CD4-positive, CD25-positive, alpha-beta regulatory T cell (primary cell): ENCODE results near the gene FRMD4B. TPM values are rescaled to one million over a fixed set of nuclear protein-coding genes. Genes with fewer than 3 reads are reported as not detected.
A peak's percentile ranks its signal among the peaks of the same experiment; 100 is the strongest.

Source experiments
- ATAC-seq, 2 donors: fragments of 150-1000 bp; cut with Tn5 transposase; one replicate each; pipeline ENCODE4 v1.10.0; 2021; ENCODE audit warnings: low read depth in 2 of 2, moderate number of reproducible peaks in 2 of 2, moderate library complexity in 1 of 2
- DNase-seq, 3 donors: peaks; one replicate each; pipeline versions ENCODE4 v3.0.0 to v3.0.0-alpha.2; 2012 to 2022; ENCODE audit warnings: mixed read lengths in 1 of 3
- H3K27ac ChIP-seq: one replicate; pipeline ENCODE4 v1.7.0; 2013; ENCODE audit warnings: mild to moderate bottlenecking, low read length; ENCODE audit not compliant: insufficient read depth, poor library complexity, severe bottlenecking
- H3K27me3 ChIP-seq: one replicate; pipeline ENCODE4 v1.7.0; 2013; ENCODE audit warnings: low read length; ENCODE audit not compliant: control insufficient read depth, insufficient read depth
- H3K36me3 ChIP-seq: one replicate; pipeline ENCODE4 v1.7.0; 2013; ENCODE audit warnings: mild to moderate bottlenecking, low read length, moderate library complexity; ENCODE audit not compliant: control insufficient read depth, insufficient read depth
- H3K4me1 ChIP-seq: 2 replicates; pipeline ENCODE4 v1.7.0; 2013; ENCODE audit warnings: mild to moderate bottlenecking, low read length; ENCODE audit not compliant: insufficient read depth, control insufficient read depth, poor library complexity, severe bottlenecking
- H3K4me3 ChIP-seq: one replicate; pipeline ENCODE4 v1.7.0; 2013; ENCODE audit warnings: low read depth, mild to moderate bottlenecking, low read length, moderate library complexity
- H3K9me3 ChIP-seq, 2 experiments: 1 replicate in 1 of 2; 2 replicates in 1 of 2; pipeline ENCODE4 v1.7.0; 2013; ENCODE audit warnings: low read length in 2 of 2, mild to moderate bottlenecking in 1 of 2, moderate library complexity in 1 of 2; ENCODE audit not compliant: control insufficient read depth in 2 of 2
- H3K27ac Mint-ChIP-seq, 3 donors: one replicate each; pipeline ENCODE4 v1.8.0; 2020 to 2022; ENCODE audit warnings: mild to moderate bottlenecking in 3 of 3, mixed read lengths in 3 of 3, moderate library complexity in 2 of 3
- H3K27me3 Mint-ChIP-seq: one replicate; pipeline ENCODE4 v1.8.0; 2022; ENCODE audit warnings: mild to moderate bottlenecking, mixed read lengths
- H3K36me3 Mint-ChIP-seq: one replicate; pipeline ENCODE4 v1.8.0; 2020; ENCODE audit warnings: mixed read lengths
- H3K4me1 Mint-ChIP-seq, 4 donors: one replicate each; pipeline ENCODE4 v1.8.0; 2020 to 2022; ENCODE audit warnings: mixed read lengths in 4 of 4, mild to moderate bottlenecking in 1 of 4
- H3K4me3 Mint-ChIP-seq, 4 donors: one replicate each; pipeline ENCODE4 v1.8.0; 2020 to 2022; ENCODE audit warnings: mild to moderate bottlenecking in 4 of 4, mixed read lengths in 4 of 4, moderate library complexity in 3 of 4
- H3K9me3 Mint-ChIP-seq, 7 donors: one replicate each; pipeline ENCODE4 v1.8.0; 2020 to 2022; ENCODE audit warnings: mixed read lengths in 7 of 7, mild to moderate bottlenecking in 3 of 7, moderate library complexity in 2 of 7
- polyA plus RNA-seq, 4 donors: library from polyadenylated mRNA; unstranded; fragments of 300-500 nt; fragmentation: Illumina TruSeq; gene quantifications; one replicate each; pipeline ENCODE4 v1.2.3, GENCODE V29; 2021
- total RNA-seq: library from RNA; stranded (reverse); gene quantifications from one replicate; pipeline ENCODE4 v1.2.3, GENCODE V29; 2022

The FRMD4B gene
- total and polyA plus RNA-seq, 5 donors from 2014 or later: 8.6 to 54.7 (median 9.8) TPM

DNA sequence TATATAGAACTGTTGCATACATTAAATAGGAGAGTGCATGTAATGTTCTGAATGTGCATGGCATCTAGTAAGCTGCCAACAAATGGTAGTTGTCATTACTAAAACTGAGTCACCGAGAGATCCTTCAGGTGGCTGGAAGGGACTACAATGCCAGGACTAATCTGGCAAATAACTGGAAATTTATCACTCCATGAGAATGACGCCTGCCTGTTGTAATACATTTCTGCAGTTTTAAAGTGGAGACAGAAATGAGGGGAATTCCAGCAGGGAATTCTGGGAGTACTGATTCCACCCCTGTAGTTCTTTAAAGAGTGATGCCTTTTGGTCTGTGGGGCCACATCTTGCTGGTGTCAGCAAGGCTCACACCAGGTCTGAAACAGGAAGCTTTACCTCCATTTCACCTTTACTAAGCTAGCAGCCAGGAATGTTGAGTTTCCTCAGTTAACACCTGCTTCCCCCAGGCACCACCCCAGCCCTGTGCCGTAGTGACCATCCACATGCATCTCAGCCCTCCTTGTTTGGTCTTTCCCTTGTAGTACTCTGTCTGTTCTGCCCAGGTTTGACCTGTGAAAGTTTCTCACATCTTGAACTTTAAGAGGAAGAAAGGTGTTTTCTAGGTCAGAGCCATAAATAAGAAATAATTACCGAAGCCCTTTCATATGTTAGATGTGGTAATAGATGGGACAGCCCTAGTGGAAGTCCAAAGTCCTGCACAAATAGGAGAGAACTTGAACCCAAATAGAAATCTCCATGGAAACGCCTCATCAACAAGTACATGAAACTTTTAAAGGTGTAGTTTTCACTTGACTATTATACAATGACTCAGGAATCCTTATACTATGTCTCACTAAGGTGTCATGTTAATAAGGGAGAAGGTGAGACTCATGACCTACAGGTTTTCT is 206.8 kb downstream of the FRMD4B start:
- H3K4me1 ChIP-seq: peaks cover 13% of the 10 kb centered on the region
- DNase-seq (no peak), ATAC-seq (no peak)
- peak overlapping the region; percentile 52 to 65 (median 61) for H3K27ac Mint-ChIP-seq
- H3K9me3 ChIP-seq: no peaks in the 10 kb centered on the region
- peaks cover 12 to 31% (median 18%) of the 10 kb centered on the region in 4 donors for H3K4me1 Mint-ChIP-seq
- H3K36me3 ChIP-seq: peaks cover 69% of the 10 kb centered on the region
- H3K27ac ChIP-seq: peak overlapping the region; percentile 28
- H3K27me3 ChIP-seq: no peaks in the 10 kb centered on the region
- no peaks in the 10 kb centered on the region for H3K9me3 Mint-ChIP-seq
- H3K27me3 Mint-ChIP-seq: no peaks in the 10 kb centered on the region
- H3K4me3 Mint-ChIP-seq: peak overlapping the region in 1 of 4 donors; percentile 45
- H3K36me3 Mint-ChIP-seq: peaks cover 52% of the 10 kb centered on the region
- peak overlapping the region; percentile 10 for H3K4me3 ChIP-seq

DNA sequence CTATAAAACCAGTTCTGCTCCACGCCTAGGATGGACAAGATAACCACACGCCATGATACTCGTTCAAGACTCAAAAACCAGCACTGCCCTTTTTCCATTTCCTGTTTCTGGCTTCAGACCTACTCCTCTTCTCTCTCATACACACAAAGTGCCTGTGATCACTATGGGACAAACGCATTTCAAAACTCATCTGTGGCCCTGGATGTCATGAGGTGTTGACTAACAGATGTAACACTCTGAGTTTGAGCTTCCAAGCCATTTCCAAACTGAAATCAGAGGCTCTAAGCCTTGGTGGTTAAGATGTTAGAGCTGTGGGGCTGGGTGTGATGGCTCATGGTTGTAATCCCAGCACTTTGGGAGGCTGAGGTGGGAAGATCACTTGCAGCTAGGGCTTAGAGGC is 207.8 kb downstream of the FRMD4B start:
- Mint-ChIP-seq H3K9me3 (no peaks in the 10 kb centered on the region), H3K27me3 (no peaks in the 10 kb centered on the region), H3K27ac (peak overlapping the region in 1 of 3 donors; percentile 74), H3K4me1 (peaks cover 12 to 30% (median 18%) of the 10 kb centered on the region in 4 donors), H3K36me3 (peaks cover 56% of the 10 kb centered on the region), H3K4me3 (no peak overlapping the region)
- no peak overlapping the region for H3K27ac ChIP-seq
- H3K9me3 ChIP-seq: no peaks in the 10 kb centered on the region
- H3K4me3 ChIP-seq: no peak overlapping the region
- no peak for ATAC-seq
- no peak for DNase-seq
- no peaks in the 10 kb centered on the region for H3K27me3 ChIP-seq
- H3K36me3 ChIP-seq: peaks cover 64% of the 10 kb centered on the region
- H3K4me1 ChIP-seq: peaks cover 13% of the 10 kb centered on the region

DNA sequence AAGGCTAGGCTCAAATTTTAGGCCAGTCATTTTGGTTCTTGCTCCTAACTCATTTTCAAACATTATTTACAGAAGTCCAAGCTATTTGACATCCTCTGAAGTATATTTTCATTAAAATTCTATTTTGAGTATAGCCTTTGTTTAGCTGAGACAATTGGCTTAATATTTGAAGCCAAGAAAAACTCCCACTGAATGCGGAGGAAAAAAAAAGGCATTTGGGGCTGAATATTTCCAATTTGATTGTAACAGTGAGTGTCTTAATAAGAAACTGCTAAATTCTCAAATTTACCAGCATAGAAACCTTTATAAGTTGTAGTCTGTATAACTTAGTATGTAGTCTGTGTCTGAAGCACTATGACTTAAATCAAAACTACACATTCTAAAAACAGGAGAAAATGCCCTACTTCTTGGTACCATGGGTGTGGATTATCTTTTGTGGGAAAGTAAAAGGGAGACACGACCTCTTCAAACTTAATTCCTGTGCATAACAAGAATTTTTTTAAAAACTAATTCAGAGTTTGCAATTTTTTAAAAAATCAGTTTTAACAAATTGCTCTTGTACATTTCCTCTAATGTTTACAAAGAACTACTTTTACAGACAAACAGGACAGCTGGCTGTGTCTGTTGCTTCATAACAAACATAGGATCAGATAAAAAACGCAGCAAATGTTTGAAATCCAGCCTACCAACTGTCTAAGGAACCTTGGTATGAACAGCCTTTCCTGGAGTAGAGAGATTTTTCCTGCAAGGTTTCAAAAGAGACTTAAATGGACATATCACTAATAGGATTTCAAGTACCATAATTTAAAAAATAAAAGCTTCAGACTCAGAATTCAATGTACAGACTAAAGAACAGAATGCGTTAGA is 210.8 kb downstream of the FRMD4B start:
- Histone ChIP-seq H3K27me3 (no peaks in the 10 kb centered on the region), H3K36me3 (peaks cover 61% of the 10 kb centered on the region), H3K4me1 (peaks cover 13% of the 10 kb centered on the region), H3K4me3 (no peak overlapping the region), H3K27ac (no peak overlapping the region), H3K9me3 (no peaks in the 10 kb centered on the region)
- peak overlapping the region in 1 of 3 donors; percentile 50 for H3K27ac Mint-ChIP-seq
- H3K9me3 Mint-ChIP-seq: no peaks in the 10 kb centered on the region
- peaks cover 15 to 23% (median 19%) of the 10 kb centered on the region in 4 donors for H3K4me1 Mint-ChIP-seq
- peaks cover 47% of the 10 kb centered on the region for H3K36me3 Mint-ChIP-seq
- DNase-seq (no peak), ATAC-seq (no peak)
- no peaks in the 10 kb centered on the region for H3K27me3 Mint-ChIP-seq
- no peak overlapping the region for H3K4me3 Mint-ChIP-seq

DNA sequence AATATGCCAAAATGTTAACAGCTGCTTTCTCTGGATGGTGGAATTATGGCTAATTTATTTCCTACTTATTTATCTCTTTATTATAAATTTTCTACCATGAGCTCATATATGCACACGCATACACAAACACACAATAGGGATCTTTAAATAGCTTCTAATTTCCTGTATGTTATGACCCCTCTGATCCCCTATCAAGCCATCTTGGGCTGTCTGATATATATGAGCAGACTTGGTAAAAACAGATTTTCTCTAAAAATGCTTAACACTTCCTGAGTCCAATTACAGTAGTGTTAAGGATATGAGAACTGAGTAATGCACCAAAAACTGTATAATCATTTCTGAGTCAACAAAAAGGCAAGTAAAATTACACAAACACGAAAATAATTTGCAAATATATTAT is 211.4 kb downstream of the FRMD4B start:
- Histone ChIP-seq H3K4me3 (no peak overlapping the region), H3K36me3 (peaks cover 59% of the 10 kb centered on the region), H3K9me3 (no peaks in the 10 kb centered on the region), H3K27me3 (no peaks in the 10 kb centered on the region), H3K4me1 (peaks cover 11% of the 10 kb centered on the region), H3K27ac (no peak overlapping the region)
- Mint-ChIP-seq H3K27ac (no peak overlapping the region), H3K4me3 (no peak overlapping the region), H3K4me1 (peaks cover 12 to 17% (median 16%) of the 10 kb centered on the region in 4 donors), H3K27me3 (no peaks in the 10 kb centered on the region), H3K36me3 (peaks cover 47% of the 10 kb centered on the region), H3K9me3 (no peaks in the 10 kb centered on the region)
- DNase-seq: no peak
- ATAC-seq: no peak

DNA sequence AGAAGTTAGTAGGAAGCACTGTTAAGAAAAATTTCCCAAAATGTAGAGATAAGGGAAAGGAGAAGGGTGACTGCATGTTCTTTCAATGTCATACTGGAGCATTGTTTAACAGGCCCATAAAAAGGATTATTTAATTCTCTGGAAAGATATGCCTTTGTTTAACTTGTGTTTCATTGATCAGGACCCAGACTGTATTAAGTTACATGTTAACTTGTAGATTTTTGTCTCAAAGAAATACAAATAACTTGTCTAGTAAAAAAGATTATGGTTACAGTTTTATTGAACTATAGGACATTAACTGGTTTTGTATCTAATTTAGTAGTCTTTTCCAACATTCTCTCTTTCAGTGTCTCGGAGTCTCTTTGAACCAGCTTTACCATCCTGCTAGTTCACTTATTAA is 213.8 kb downstream of the FRMD4B start:
- ATAC-seq: no peak
- H3K4me3 Mint-ChIP-seq: no peak overlapping the region
- no peaks in the 10 kb centered on the region for H3K27me3 Mint-ChIP-seq
- Histone ChIP-seq H3K4me1 (no peaks in the 10 kb centered on the region), H3K9me3 (no peaks in the 10 kb centered on the region), H3K36me3 (peaks cover 46% of the 10 kb centered on the region), H3K4me3 (no peak overlapping the region), H3K27me3 (no peaks in the 10 kb centered on the region), H3K27ac (no peak overlapping the region)
- DNase-seq: no peak
- peaks cover 39% of the 10 kb centered on the region for H3K36me3 Mint-ChIP-seq
- no peaks in the 10 kb centered on the region for H3K9me3 Mint-ChIP-seq
- H3K27ac Mint-ChIP-seq: no peak overlapping the region
- peaks cover 0 to 8% (median 2%) of the 10 kb centered on the region in 4 donors for H3K4me1 Mint-ChIP-seq

DNA sequence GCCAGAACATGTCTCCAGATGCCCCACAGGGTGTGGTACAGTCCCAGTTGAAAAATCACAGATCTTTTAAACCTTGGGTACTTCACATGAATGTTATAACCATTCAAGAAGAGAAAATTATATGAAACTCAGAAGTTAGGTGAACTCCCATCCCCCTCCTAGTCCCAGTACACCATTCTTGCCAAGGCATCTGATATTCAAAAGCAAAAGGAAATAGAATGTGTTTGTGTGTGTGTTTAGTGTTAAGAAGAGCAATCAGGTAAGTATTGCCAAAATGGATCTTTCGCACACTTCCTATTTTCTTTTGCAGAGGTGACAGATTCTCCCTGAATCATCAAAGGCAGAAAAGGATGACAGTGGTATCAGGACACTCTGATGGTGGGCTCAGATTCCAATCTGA is 219.4 kb downstream of the FRMD4B start:
- H3K27ac Mint-ChIP-seq: no peak overlapping the region
- ATAC-seq: no peak

DNA sequence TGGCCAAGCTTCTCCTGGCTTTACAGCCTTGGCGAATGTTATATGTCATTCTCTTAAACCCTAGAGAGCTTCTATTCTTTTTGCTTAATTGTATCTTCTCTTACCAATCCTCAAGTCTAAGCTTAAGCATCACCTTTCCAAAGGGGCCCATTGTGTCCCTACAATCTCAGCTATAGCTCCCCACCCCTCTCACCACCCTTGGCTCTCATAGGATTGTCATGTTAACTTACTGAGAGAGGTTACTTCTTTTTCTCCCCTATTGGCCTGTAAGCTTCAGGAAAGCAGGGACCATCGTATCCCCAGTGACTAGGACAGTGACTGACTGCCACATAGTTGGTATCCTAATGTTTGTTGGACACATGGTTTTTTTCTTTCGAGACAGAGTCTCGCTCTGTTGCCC is 220.1 kb downstream of the FRMD4B start:
- H3K9me3 ChIP-seq: no peaks in the 10 kb centered on the region
- Mint-ChIP-seq H3K4me3 (no peak overlapping the region), H3K9me3 (no peaks in the 10 kb centered on the region), H3K27ac (peak overlapping the region in 1 of 3 donors; percentile 39), H3K36me3 (no peaks in the 10 kb centered on the region), H3K4me1 (peaks cover 0 to 6% (median 2%) of the 10 kb centered on the region in 4 donors), H3K27me3 (no peaks in the 10 kb centered on the region)
- H3K36me3 ChIP-seq: peaks cover 7% of the 10 kb centered on the region
- H3K4me1 ChIP-seq: no peaks in the 10 kb centered on the region
- H3K4me3 ChIP-seq: no peak overlapping the region
- DNase-seq (no peak), ATAC-seq (no peak)
- no peaks in the 10 kb centered on the region for H3K27me3 ChIP-seq
- H3K27ac ChIP-seq: no peak overlapping the region

More for the DNA sequence above, 219.4 kb downstream of the FRMD4B start:
- peaks cover 14% of the 10 kb centered on the region for H3K36me3 ChIP-seq
- H3K9me3 Mint-ChIP-seq: no peaks in the 10 kb centered on the region
- no peaks in the 10 kb centered on the region for H3K4me1 ChIP-seq
- peaks cover 0 to 5% (median 1%) of the 10 kb centered on the region in 4 donors for H3K4me1 Mint-ChIP-seq
- peaks cover 5% of the 10 kb centered on the region for H3K36me3 Mint-ChIP-seq
- H3K27me3 Mint-ChIP-seq: no peaks in the 10 kb centered on the region
- no peak overlapping the region for H3K4me3 ChIP-seq
- no peaks in the 10 kb centered on the region for H3K27me3 ChIP-seq
- H3K27ac ChIP-seq: no peak overlapping the region
- no peak for DNase-seq
- no peak overlapping the region for H3K4me3 Mint-ChIP-seq
- no peaks in the 10 kb centered on the region for H3K9me3 ChIP-seq
